ENCODE data around the gene RNU6-7. TPM values are rescaled to one million over a fixed set of nuclear protein-coding genes. Genes with fewer than 3 reads are reported as not detected.

The RNU6-7 gene
- total and polyA plus RNA-seq, 2 experiments from 2014 or later, result not detected

- H3K27me3 ChIP-seq, result no peaks in the 10 kb centered on the region
- no peak for TF ChIP-seq CTCF (IDR thresholded peaks at IDR 0.05; ENCODE audit: low read depth, low read length)
- H3K9me3 ChIP-seq (ENCODE audit: low read depth), result no peaks in the 10 kb centered on the region
- H3K4me1 ChIP-seq (ENCODE audit: low read depth), result no peaks in the 10 kb centered on the region
- H3K36me3 ChIP-seq, result no peaks in the 10 kb centered on the region
- no peak overlapping the region for H3K27ac ChIP-seq
- H3K4me3 ChIP-seq, result no peak overlapping the region
- DNase-seq (ENCODE audit: low read depth in 1 of 2, low spot score in 1 of 2), result no peak
Measured at GRCh38 chr14:32205554-32205953, 3.7 kb downstream of the RNU6-7 start.

GRCh38 chr14:32205984-32206383 lies 4.1 kb downstream of the RNU6-7 start:
- no peaks in the 10 kb centered on the region for H3K4me1 ChIP-seq (ENCODE audit: low read depth)
- no peak overlapping the region for H3K27ac ChIP-seq
- H3K36me3 ChIP-seq, result no peaks in the 10 kb centered on the region
- DNase-seq (ENCODE audit: low read depth in 1 of 2, low spot score in 1 of 2), result no peak
- H3K27me3 ChIP-seq, result no peaks in the 10 kb centered on the region
- H3K9me3 ChIP-seq (ENCODE audit: low read depth), result no peaks in the 10 kb centered on the region
- H3K4me3 ChIP-seq, result no peak overlapping the region
- no peak for TF ChIP-seq CTCF (IDR thresholded peaks at IDR 0.05; ENCODE audit: low read depth, low read length)

GRCh38 chr14:32206552-32206951 lies 4.7 kb downstream of the RNU6-7 start:
- H3K36me3 ChIP-seq, result no peaks in the 10 kb centered on the region
- DNase-seq (ENCODE audit: low read depth in 1 of 2, low spot score in 1 of 2), result no peak
- no peak for TF ChIP-seq CTCF (IDR thresholded peaks at IDR 0.05; ENCODE audit: low read depth, low read length)
- no peak overlapping the region for H3K27ac ChIP-seq
- no peaks in the 10 kb centered on the region for H3K9me3 ChIP-seq (ENCODE audit: low read depth)
- H3K4me3 ChIP-seq, result no peak overlapping the region
- no peaks in the 10 kb centered on the region for H3K4me1 ChIP-seq (ENCODE audit: low read depth)
- H3K27me3 ChIP-seq, result no peaks in the 10 kb centered on the region

GRCh38 chr14:32208490-32208889 lies 6.6 kb downstream of the RNU6-7 start:
- no peak for TF ChIP-seq CTCF (IDR thresholded peaks at IDR 0.05; ENCODE audit: low read depth, low read length)
- no peak for DNase-seq (ENCODE audit: low read depth in 1 of 2, low spot score in 1 of 2)
- no peak overlapping the region for H3K4me3 ChIP-seq
- no peaks in the 10 kb centered on the region for H3K36me3 ChIP-seq
- H3K9me3 ChIP-seq (ENCODE audit: low read depth), result no peaks in the 10 kb centered on the region
- no peaks in the 10 kb centered on the region for H3K4me1 ChIP-seq (ENCODE audit: low read depth)
- H3K27me3 ChIP-seq, result no peaks in the 10 kb centered on the region
- H3K27ac ChIP-seq, result no peak overlapping the region

GRCh38 chr14:32209471-32209870 lies 7.6 kb downstream of the RNU6-7 start:
- Histone ChIP-seq H3K27ac (no peak overlapping the region), H3K27me3 (no peaks in the 10 kb centered on the region), H3K36me3 (no peaks in the 10 kb centered on the region), H3K4me3 (no peak overlapping the region), H3K4me1 (ENCODE audit: low read depth) (no peaks in the 10 kb centered on the region), H3K9me3 (ENCODE audit: low read depth) (no peaks in the 10 kb centered on the region)
- no peak for DNase-seq (ENCODE audit: low read depth in 1 of 2, low spot score in 1 of 2)
- TF ChIP-seq CTCF (IDR thresholded peaks at IDR 0.05; ENCODE audit: low read depth, low read length), result no peak

- H3K9me3 ChIP-seq (ENCODE audit: low read depth), result no peaks in the 10 kb centered on the region
- H3K4me3 ChIP-seq, result no peak overlapping the region
- H3K4me1 ChIP-seq (ENCODE audit: low read depth), result no peaks in the 10 kb centered on the region
- no peak for TF ChIP-seq CTCF (IDR thresholded peaks at IDR 0.05; ENCODE audit: low read depth, low read length)
- DNase-seq (ENCODE audit: low read depth in 1 of 2, low spot score in 1 of 2), result no peak
- H3K36me3 ChIP-seq, result no peaks in the 10 kb centered on the region
- no peak overlapping the region for H3K27ac ChIP-seq
- H3K27me3 ChIP-seq, result no peaks in the 10 kb centered on the region
Measured at GRCh38 chr14:32211068-32211404, 9.2 kb downstream of the RNU6-7 start.

Data from cardiac muscle cell (in vitro differentiated cells and primary cell).